ENCODE results near the gene REELD1. TPM values are rescaled to one million over a fixed set of nuclear protein-coding genes. Genes with fewer than 3 reads are reported as not detected.

REELD1 gene
- total and polyA plus RNA-seq, 10 of the 15 experiments (the other 5 are each of a cell fraction or from before 2014, with no cell fraction given) = 0.11 to 3.9 (median 0.62) TPM

DNA sequence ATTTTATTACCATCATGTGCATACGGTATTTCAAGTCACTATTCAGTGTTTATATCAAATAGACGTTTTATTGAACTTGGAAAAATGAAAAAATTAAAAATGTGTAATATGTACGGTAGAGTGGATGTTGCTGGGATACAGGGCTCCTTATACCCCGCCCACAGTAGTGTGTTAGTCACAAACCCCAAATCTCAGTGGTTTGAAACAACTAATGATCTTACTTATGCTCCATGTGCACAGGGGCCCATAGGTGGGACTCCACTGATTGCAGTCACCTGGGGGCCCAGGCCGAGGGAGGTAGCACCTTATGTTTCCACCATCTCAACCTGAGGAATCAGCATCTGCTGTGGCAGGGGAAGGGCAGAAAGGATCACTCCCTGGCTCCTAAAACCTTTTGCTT is 20.7 kb upstream of the REELD1 start:
- 95% methylated on average over 5 of the region's 5 CpGs for WGBS (ENCODE audit: insufficient coverage, insufficient replicate concordance, low lambda C conversion rate, missing lambda C conversion rate)
- H3K36me3 ChIP-seq (ENCODE audit: control insufficient read depth in 2 of 2, insufficient read depth in 2 of 2, low read length in 1 of 2) = peaks cover 5 to 24% of the 10 kb centered on the region in 2 experiments
- SMC1A ChIA-PET (ENCODE audit: uncharacterized antibody, unreplicated experiment) = no interaction called here
- H2AFZ ChIP-seq (ENCODE audit: control insufficient read depth, low read depth, low read length) = no peak overlapping the region
- no peak overlapping the region for H3K9ac ChIP-seq (ENCODE audit: control insufficient read depth, insufficient read depth, low read length)
- FAIRE-seq (no peak), ATAC-seq (no peak), DNase-seq (ENCODE audit: low read depth, low spot score) (no peak)
- TF ChIP-seq EGR1 (IDR thresholded peaks at IDR 0.05; ENCODE audit: borderline replicate concordance in 1 of 2, low read depth in 2 of 2, low read length in 2 of 2) (no peak), E2F8 (IDR thresholded peaks at IDR 0.05; ENCODE audit: low read depth, partially characterized antibody) (no peak), ZZZ3 (IDR thresholded peaks at IDR 0.05; ENCODE audit: control insufficient read depth, insufficient read length, low read depth) (no peak), MXI1 (IDR thresholded peaks at IDR 0.05; ENCODE audit: low read depth, low read length) (no peak), CBFB (IDR thresholded peaks at IDR 0.05; ENCODE audit: low read depth) (no peak), ZSCAN29 (IDR thresholded peaks at IDR 0.05) (no peak), SREBF1 (IDR thresholded peaks at IDR 0.05; ENCODE audit: low read length) (no peak), SKIL (IDR thresholded peaks at IDR 0.05; ENCODE audit: low read depth, poor library complexity, severe bottlenecking) (no peak), ETV6 (conservative IDR thresholded peaks at IDR 0.05 in 1 of 2, IDR thresholded peaks at IDR 0.05 in 1 of 2; ENCODE audit: borderline replicate concordance in 1 of 2, low read depth in 1 of 2) (no peak), SREBF2 (IDR thresholded peaks at IDR 0.05; ENCODE audit: low read length) (no peak), JUND (IDR thresholded peaks at IDR 0.05; ENCODE audit: low read depth, low read length) (no peak), PAX8 (IDR thresholded peaks at IDR 0.05) (no peak)
- in situ Hi-C loops (cut with MboI) = no loop called here
- CTCF ChIA-PET = no interaction called here
- no TSS peak for BruUV-seq (replicated peaks)
- no peak overlapping the region for H3K4me2 ChIP-seq (ENCODE audit: control insufficient read depth, insufficient read depth)
- H4K20me1 ChIP-seq (ENCODE audit: control insufficient read depth, insufficient read depth) = no peaks in the 10 kb centered on the region
- no peaks in the 10 kb centered on the region for H3K79me2 ChIP-seq (ENCODE audit: control insufficient read depth, insufficient read depth, low read length)
- intact Hi-C loops (cut with micrococcal nuclease; ENCODE audit: unreplicated experiment) = no loop called here
- no peak overlapping the region for H3K4me3 ChIP-seq
- POLR2A ChIA-PET = interaction anchor here (0.5 kb wide), 1 partner anchor 458 kb away, joined by 3 read pairs; no protein-coding TSS in a partner anchor
- H3K27me3 ChIP-seq (replicated peaks in 1 of 2; ENCODE audit: control insufficient read depth in 2 of 2, insufficient read depth in 2 of 2, low read length in 1 of 2) = no peaks in the 10 kb centered on the region
- H3K27ac ChIP-seq (ENCODE audit: control insufficient read depth, insufficient read depth) = no peak overlapping the region
- RAD21 ChIA-PET (ENCODE audit: unreplicated experiment) = no interaction called here
- no peaks in the 10 kb centered on the region for H3K4me1 ChIP-seq (ENCODE audit: control insufficient read depth, insufficient read depth, low read length)
- no peaks in the 10 kb centered on the region for H3K9me3 ChIP-seq (replicated peaks; ENCODE audit: control insufficient read depth, insufficient read depth, low read length)
